ENCODE data around the gene SGF29. TPM values are rescaled to one million over a fixed set of nuclear protein-coding genes. Genes with fewer than 3 reads are reported as not detected.
"Not testable (repeated sequence)": the region's sequence is repeated elsewhere in the genome, so short reads cannot be mapped to it uniquely, and the experiment has no call there.

Gene SGF29
- total RNA-seq, 4 donors from 2014 or later = 31.9 to 52.1 (median 36.1) TPM

DNA sequence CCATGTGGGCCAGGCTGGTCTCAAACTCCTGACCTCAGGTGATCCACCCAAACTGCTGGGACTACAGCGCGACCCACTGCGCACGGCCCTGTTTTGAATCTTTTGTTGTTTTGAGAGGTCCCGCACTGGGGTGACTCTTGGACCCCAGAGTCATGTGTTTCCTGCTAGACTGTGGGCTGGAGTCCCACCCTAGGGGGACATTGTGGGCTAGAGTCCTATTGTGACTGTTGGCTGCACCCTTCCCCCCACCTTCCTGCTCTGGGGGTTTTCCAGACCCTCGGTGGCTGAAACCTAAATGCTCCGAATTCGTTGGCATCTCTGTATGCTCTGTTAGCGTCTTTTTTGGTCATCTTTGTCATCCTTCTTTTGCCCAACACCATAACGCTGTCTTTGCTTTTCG is 30.9 kb upstream of the SGF29 start:
- TF ChIP-seq, protein P1, sequence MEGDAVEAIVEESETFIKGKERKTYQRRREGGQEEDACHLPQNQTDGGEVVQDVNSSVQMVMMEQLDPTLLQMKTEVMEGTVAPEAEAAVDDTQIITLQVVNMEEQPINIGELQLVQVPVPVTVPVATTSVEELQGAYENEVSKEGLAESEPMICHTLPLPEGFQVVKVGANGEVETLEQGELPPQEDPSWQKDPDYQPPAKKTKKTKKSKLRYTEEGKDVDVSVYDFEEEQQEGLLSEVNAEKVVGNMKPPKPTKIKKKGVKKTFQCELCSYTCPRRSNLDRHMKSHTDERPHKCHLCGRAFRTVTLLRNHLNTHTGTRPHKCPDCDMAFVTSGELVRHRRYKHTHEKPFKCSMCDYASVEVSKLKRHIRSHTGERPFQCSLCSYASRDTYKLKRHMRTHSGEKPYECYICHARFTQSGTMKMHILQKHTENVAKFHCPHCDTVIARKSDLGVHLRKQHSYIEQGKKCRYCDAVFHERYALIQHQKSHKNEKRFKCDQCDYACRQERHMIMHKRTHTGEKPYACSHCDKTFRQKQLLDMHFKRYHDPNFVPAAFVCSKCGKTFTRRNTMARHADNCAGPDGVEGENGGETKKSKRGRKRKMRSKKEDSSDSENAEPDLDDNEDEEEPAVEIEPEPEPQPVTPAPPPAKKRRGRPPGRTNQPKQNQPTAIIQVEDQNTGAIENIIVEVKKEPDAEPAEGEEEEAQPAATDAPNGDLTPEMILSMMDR (IDR thresholded peaks at IDR 0.05) = no peak
- TF ChIP-seq POLR2A (IDR thresholded peaks at IDR 0.05) = no peak
- TF ChIP-seq EP300 (IDR thresholded peaks at IDR 0.05) = no peak
- no peaks in the 10 kb centered on the region for H3K27me3 ChIP-seq
- H3K4me1 ChIP-seq = peaks cover 0 to 4% (median 0%) of the 10 kb centered on the region in 4 donors
- no peaks in the 10 kb centered on the region for H3K36me3 ChIP-seq
- WGBS, 2 donors = 79 to 85% methylated on average over 11 of the region's 11 CpGs
- H3K9me3 ChIP-seq = no peaks in the 10 kb centered on the region
- no peak for DNase-seq (ENCODE audit: low spot score in 2 of 2)
- H3K4me3 ChIP-seq = no peak overlapping the region
- no peak overlapping the region for H3K27ac ChIP-seq

DNA sequence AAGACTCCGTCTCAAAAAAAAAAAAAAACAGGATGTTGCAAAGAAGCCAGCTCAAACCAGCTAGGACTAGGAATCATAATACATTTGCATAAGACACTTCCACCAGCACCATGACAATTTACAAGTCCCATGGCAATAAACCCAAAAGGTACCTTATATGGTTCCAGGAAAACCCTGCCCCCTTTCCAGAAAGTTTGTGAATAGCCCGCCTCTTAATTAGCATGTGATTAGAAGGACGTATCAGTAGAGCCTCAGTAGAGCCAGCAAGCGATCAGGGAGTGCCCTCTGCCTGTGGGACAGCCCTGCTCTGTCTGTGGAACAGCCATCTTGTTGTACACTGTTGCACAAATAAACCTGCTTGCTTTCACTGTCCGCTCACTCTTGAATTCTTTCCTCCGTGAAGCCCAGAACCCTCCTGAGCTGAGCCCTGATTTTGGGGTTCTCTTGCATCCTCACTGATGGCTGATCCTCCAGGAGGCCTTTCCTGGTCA is 29.0 kb upstream of the SGF29 start:
- 66 to 67% methylated on average over 6 of the region's 6 CpGs for WGBS, 2 donors
- Histone ChIP-seq H3K27me3 (no peaks in the 10 kb centered on the region), H3K9me3 (no peaks in the 10 kb centered on the region), H3K27ac (no peak overlapping the region), H3K4me1 (peaks cover 0 to 9% (median 0%) of the 10 kb centered on the region in 4 donors), H3K36me3 (no peaks in the 10 kb centered on the region), H3K4me3 (no peak overlapping the region)
- DNase-seq (ENCODE audit: low spot score in 2 of 2) = no peak
- TF ChIP-seq POLR2A (IDR thresholded peaks at IDR 0.05) (no peak), EP300 (IDR thresholded peaks at IDR 0.05) (no peak)
- TF ChIP-seq, protein P1 (IDR thresholded peaks at IDR 0.05) = no peak

DNA sequence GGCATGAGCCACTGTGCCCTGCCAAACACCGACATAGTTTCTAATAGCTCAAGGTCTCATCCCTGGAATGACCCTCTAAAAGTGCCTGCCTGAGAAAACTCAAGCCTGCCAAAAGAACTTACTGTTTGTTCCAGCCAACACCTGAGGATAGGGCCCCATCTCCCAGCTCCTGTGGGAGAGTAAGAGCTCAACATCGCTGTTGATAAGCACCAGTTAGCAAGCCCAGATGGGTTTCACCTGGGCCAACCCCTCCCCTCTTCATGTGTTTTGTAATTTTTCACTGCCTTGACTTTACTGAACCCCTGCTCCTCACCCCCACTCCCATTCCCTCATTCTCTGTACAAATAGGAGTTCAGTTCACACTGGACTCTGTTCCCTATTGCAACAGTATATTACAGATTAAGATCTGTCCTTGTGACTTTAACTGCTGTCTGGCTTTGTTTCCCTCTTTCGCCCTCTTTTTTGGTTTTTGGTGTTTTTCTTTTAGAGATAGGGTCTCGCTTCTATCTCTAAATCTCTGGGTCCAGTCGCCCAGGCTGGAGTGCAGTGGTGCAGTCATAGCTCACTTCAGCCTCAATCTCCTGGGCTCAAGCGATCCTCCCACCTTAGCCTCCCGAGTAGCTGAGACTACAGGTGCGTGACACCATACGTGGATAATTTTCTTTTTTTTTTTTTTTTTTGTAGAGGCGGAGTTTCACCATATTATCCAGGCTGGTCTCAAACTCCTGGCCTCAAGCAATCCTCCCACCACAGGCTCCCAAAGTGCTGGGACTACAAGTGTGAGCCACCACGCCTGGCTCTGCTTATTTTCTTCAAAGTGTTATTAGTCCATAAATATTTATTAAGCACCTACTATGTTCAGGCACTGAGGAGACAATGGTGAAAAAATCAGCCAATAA is 27.3 kb upstream of the SGF29 start:
- no peak for DNase-seq (ENCODE audit: low spot score in 2 of 2)
- Histone ChIP-seq H3K4me1 (peaks cover 0 to 10% (median 0%) of the 10 kb centered on the region in 4 donors), H3K9me3 (no peaks in the 10 kb centered on the region), H3K36me3 (no peaks in the 10 kb centered on the region), H3K27me3 (no peaks in the 10 kb centered on the region), H3K27ac (no peak overlapping the region), H3K4me3 (no peak overlapping the region)
- no peak for TF ChIP-seq EP300 (IDR thresholded peaks at IDR 0.05)
- no peak for TF ChIP-seq POLR2A (IDR thresholded peaks at IDR 0.05)
- 85 to 86% methylated on average over 11 of the region's 11 CpGs for WGBS, 2 donors

DNA sequence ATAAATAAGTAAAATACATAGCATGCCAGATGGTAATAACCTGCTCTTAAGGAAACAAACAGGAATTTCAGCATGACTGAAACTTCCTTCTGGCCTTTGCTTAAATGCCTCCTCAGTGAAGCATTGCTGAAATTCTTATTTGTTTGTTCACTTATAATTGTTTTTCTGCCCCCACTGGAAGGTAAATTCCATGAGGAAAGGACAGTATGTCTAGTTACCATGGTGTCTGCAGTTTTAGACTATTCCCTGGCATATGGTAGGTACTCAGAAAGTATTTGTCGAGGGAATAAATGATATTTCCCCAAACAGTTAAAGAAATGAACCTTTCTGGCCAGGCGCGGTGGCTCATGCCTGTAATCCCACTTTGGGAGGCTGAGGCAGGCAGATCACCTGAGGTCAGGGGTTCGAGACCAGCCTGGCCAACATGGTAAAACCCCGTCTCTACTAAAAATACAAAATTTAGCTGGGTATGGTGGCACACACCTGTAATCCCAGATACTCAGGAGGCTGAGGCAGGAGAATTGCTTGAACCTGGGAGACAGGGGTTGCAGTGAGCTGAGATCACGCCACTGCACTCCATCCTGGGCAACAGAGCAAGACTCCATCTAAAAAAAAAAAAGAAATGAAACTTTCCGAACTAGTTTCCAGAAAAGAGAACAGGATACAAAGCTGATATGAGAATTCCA is 26.5 kb upstream of the SGF29 start:
- WGBS, 2 donors = 88 to 93% methylated on average over 7 of the region's 7 CpGs
- H3K27ac ChIP-seq; H3K36me3 ChIP-seq; H3K27me3 ChIP-seq; H3K4me3 ChIP-seq; DNase-seq (ENCODE audit: low spot score in 2 of 2); H3K9me3 ChIP-seq: not testable (repeated sequence)
- H3K4me1 ChIP-seq = peaks cover 0 to 18% (median 0%) of the 10 kb centered on the region in 4 donors

DNA sequence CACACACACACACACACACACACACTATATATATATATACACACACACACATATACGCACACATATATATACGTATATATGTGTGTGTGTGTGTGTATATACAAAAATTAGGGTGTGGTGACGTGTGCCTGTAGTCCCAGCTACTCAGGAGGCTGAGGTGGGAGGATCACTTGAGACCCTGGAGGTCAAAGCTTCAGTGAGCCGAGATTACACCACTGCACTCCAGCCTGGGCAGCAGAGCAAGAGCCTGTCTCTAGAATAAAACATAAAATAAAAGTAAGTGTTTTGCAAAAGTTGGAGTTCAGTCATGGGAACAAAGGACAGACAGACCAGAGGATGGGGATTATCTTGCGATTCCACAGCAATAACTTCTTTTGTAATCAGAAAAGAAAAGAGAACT is 25.7 kb upstream of the SGF29 start:
- Histone ChIP-seq H3K4me3 (no peak overlapping the region), H3K9me3 (no peaks in the 10 kb centered on the region), H3K27ac (no peak overlapping the region), H3K36me3 (no peaks in the 10 kb centered on the region), H3K27me3 (no peaks in the 10 kb centered on the region), H3K4me1 (peaks cover 0 to 25% (median 3%) of the 10 kb centered on the region in 4 donors)
- TF ChIP-seq, protein P1 (IDR thresholded peaks at IDR 0.05) = no peak
- TF ChIP-seq EP300 (IDR thresholded peaks at IDR 0.05) (no peak), POLR2A (IDR thresholded peaks at IDR 0.05) (no peak)
- no peak for DNase-seq (ENCODE audit: low spot score in 2 of 2)
- WGBS, 2 donors = 74 to 75% methylated on average over 5 of the region's 5 CpGs

DNA sequence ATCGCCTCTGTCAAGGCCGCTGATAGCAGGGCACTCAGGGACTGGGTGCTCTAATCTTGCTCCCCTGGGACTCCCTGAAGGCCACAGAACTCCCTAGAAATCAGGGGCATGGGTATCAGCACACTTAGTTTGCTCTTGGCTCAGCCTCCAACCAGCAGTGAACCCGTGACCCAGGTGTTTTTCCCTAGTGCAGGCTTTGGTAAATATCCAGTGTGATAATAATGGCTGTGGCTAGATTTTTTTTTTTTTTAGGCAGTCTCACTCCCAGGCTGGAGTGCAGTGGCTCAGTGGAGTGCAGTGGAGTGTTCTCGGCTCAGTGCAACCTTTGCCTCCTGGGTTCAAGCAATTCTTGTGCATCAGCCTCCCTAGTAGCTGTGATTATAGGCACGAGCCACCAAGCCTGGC is 25.3 kb upstream of the SGF29 start:
- no peak overlapping the region for H3K27ac ChIP-seq
- H3K27me3 ChIP-seq = no peaks in the 10 kb centered on the region
- TF ChIP-seq, protein P1 (IDR thresholded peaks at IDR 0.05) = no peak
- no peak for TF ChIP-seq EP300 (IDR thresholded peaks at IDR 0.05)
- no peak for TF ChIP-seq POLR2A (IDR thresholded peaks at IDR 0.05)
- no peaks in the 10 kb centered on the region for H3K36me3 ChIP-seq
- no peaks in the 10 kb centered on the region for H3K9me3 ChIP-seq
- peaks cover 0 to 29% (median 4%) of the 10 kb centered on the region in 4 donors for H3K4me1 ChIP-seq
- H3K4me3 ChIP-seq = no peak overlapping the region
- WGBS, 2 donors = 51 to 75% methylated on average over 5 of the region's 5 CpGs
- no peak for DNase-seq (ENCODE audit: low spot score in 2 of 2)
